Nephron (organoid): ENCODE measurements around the gene SLC35A4.

ENCODE experiments used
- H3K27ac Mint-ChIP-seq, 3 experiments: 2 replicates each; pipeline ENCODE4 v1.8.0; 2020; ENCODE audit warnings: mixed read lengths in 3 of 3, mild to moderate bottlenecking in 2 of 3, moderate library complexity in 1 of 3
- H3K27me3 Mint-ChIP-seq: 2 replicates; pipeline ENCODE4 v1.8.0; 2021; ENCODE audit warnings: low read depth, mild to moderate bottlenecking, moderate library complexity, mixed read lengths
- H3K36me3 Mint-ChIP-seq: 2 replicates; pipeline ENCODE4 v1.8.0; 2020; ENCODE audit warnings: low read depth, mixed read lengths
- H3K4me1 Mint-ChIP-seq: 2 replicates; pipeline ENCODE4 v1.8.0; 2020; ENCODE audit warnings: mixed read lengths
- H3K4me3 Mint-ChIP-seq, 3 experiments: 2 replicates each; pipeline ENCODE4 v1.8.0; 2020; ENCODE audit warnings: mild to moderate bottlenecking in 3 of 3, mixed read lengths in 3 of 3, moderate library complexity in 2 of 3
- H3K9me3 Mint-ChIP-seq: 2 replicates; pipeline ENCODE4 v1.8.0; 2020; ENCODE audit warnings: mixed read lengths
- TF ChIP-seq, protein P1 (sequence below), 3 experiments: fragments of 200-600 bp; sonication (generic); IDR thresholded peaks; one replicate each; pipeline ENCODE4 v1.5.0; 2021; ENCODE audit warnings: antibody characterized with exemption in 3 of 3; ENCODE audit not compliant: unreplicated experiment in 3 of 3

The SLC35A4 gene

DNA sequence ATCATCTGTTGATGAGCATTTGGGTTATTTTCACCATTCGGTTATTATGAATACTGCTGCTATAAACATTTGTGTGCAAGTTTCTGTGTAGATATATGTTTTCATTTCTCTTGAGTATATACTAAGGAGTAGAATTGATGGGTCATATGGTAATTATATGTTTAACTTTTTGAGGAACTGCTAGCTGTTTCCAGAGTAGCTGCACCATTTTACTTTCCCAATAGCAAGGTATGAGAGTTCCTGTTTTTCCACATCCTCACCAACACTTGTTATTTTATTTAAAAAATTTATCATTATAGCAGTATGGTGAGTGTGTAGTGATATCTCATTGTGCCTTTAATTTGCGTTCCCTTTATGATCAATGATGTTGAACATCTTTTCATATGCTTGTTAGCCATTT, 39.1 kb downstream of the SLC35A4 start:
- Mint-ChIP-seq H3K36me3 (no peaks in the 10 kb centered on the region), H3K4me1 (no peaks in the 10 kb centered on the region), H3K4me3 (no peak overlapping the region), H3K27me3 (peaks cover 10% of the 10 kb centered on the region), H3K27ac (no peak overlapping the region), H3K9me3 (no peaks in the 10 kb centered on the region)
- TF ChIP-seq, protein P1, sequence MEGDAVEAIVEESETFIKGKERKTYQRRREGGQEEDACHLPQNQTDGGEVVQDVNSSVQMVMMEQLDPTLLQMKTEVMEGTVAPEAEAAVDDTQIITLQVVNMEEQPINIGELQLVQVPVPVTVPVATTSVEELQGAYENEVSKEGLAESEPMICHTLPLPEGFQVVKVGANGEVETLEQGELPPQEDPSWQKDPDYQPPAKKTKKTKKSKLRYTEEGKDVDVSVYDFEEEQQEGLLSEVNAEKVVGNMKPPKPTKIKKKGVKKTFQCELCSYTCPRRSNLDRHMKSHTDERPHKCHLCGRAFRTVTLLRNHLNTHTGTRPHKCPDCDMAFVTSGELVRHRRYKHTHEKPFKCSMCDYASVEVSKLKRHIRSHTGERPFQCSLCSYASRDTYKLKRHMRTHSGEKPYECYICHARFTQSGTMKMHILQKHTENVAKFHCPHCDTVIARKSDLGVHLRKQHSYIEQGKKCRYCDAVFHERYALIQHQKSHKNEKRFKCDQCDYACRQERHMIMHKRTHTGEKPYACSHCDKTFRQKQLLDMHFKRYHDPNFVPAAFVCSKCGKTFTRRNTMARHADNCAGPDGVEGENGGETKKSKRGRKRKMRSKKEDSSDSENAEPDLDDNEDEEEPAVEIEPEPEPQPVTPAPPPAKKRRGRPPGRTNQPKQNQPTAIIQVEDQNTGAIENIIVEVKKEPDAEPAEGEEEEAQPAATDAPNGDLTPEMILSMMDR (IDR thresholded peaks at IDR 0.05; ENCODE audit: unreplicated experiment in 3 of 3): no peak

DNA sequence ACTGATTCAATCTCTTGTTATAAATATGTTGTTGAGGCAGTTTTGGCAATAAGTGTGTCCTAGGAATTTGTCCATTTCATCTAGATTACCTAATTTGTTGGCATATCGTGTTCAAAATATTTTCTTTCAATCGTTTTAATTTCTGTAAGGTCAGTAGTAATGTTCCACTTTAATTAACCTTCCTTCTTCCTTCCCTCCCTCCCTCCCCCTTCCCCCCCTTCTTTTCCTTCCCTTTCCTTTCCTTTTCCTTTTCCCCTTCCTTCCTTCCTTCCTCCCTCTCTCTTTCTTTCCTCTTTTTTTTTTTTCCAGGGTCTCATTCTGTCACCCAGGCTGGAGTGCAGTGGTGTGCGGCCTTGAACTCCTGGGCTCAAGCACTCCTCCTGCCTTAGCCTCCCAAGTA, 41.3 kb downstream of the SLC35A4 start:
- no peaks in the 10 kb centered on the region for H3K9me3 Mint-ChIP-seq
- no peak overlapping the region for H3K4me3 Mint-ChIP-seq
- no peaks in the 10 kb centered on the region for H3K36me3 Mint-ChIP-seq
- no peak overlapping the region for H3K27ac Mint-ChIP-seq
- peaks cover 9% of the 10 kb centered on the region for H3K27me3 Mint-ChIP-seq
- TF ChIP-seq, protein P1 (IDR thresholded peaks at IDR 0.05; ENCODE audit: unreplicated experiment in 3 of 3): no peak
- H3K4me1 Mint-ChIP-seq: no peaks in the 10 kb centered on the region

DNA sequence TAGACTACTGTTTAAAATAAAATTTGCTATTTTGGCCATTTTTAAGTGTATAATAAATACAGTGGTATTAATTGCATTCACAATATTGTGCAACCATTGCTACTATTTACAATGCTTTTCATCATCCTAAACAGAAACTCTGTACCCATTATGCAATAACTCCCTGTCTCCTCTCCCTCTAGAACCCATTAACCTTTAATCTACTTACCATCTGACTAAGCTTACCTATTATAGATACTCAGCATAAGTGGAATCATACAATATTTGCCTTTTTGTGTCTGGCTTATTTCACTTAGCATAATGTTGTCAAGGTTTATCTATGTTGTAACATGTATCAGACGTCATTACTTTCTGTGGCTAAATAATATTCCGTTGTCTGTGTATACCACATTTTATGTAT, 42.4 kb downstream of the SLC35A4 start:
- H3K27ac Mint-ChIP-seq: no peak overlapping the region

DNA sequence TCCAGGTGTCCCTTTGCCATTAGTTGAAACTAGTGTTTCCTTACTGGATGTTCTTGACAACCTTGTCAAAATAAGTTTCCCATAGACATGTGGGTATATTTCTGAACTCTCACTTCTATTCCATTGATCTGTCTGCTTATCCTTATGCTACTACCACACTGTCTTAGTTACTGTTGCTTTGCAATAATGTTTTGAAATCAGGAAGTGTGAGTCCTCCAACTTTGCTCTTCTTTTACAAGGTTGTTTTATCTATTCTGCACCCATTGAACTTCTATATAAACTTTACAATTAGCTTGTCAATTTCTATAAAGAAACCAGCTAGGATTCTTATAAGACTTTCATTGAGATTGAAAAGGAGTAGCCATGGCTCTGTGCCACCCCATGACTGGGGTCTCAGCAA, 44.1 kb downstream of the SLC35A4 start:
- Mint-ChIP-seq H3K4me3 (no peak overlapping the region), H3K27ac (no peak overlapping the region), H3K36me3 (no peaks in the 10 kb centered on the region), H3K4me1 (no peaks in the 10 kb centered on the region), H3K27me3 (peaks cover 16% of the 10 kb centered on the region), H3K9me3 (peaks cover 6% of the 10 kb centered on the region)
- TF ChIP-seq, protein P1 (IDR thresholded peaks at IDR 0.05; ENCODE audit: unreplicated experiment in 3 of 3): no peak

More for the DNA sequence above, 42.4 kb downstream of the SLC35A4 start:
- peaks cover 2% of the 10 kb centered on the region for H3K9me3 Mint-ChIP-seq
- no peaks in the 10 kb centered on the region for H3K4me1 Mint-ChIP-seq
- TF ChIP-seq, protein P1 (IDR thresholded peaks at IDR 0.05; ENCODE audit: unreplicated experiment in 3 of 3): no peak
- H3K27me3 Mint-ChIP-seq: peaks cover 13% of the 10 kb centered on the region
- H3K36me3 Mint-ChIP-seq: no peaks in the 10 kb centered on the region
- H3K4me3 Mint-ChIP-seq: no peak overlapping the region

DNA sequence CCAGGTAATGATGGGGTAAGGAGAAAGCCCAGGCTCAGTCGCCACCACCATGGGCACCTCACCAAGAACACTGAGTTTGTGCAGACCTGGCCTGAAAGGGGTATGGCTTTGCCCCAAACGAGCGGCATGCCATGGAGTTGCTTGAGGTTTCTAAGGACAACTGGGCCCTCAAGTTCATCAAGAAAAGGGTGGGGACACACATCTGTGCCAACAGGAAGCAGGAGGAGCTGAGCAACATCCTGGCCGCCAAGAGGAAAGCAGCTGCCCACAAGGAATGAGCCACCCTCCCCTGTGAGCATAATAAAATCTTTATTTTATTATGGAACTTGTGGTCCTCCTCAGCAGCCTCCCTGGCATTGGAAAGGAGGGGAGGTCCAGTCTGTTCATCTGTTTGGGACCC, 44.5 kb downstream of the SLC35A4 start:
- H3K4me1 Mint-ChIP-seq: no peaks in the 10 kb centered on the region
- H3K4me3 Mint-ChIP-seq: no peak overlapping the region
- H3K36me3 Mint-ChIP-seq: no peaks in the 10 kb centered on the region
- peaks cover 16% of the 10 kb centered on the region for H3K27me3 Mint-ChIP-seq
- no peak overlapping the region for H3K27ac Mint-ChIP-seq
- TF ChIP-seq, protein P1 (IDR thresholded peaks at IDR 0.05; ENCODE audit: unreplicated experiment in 3 of 3): no peak
- peaks cover 6% of the 10 kb centered on the region for H3K9me3 Mint-ChIP-seq

DNA sequence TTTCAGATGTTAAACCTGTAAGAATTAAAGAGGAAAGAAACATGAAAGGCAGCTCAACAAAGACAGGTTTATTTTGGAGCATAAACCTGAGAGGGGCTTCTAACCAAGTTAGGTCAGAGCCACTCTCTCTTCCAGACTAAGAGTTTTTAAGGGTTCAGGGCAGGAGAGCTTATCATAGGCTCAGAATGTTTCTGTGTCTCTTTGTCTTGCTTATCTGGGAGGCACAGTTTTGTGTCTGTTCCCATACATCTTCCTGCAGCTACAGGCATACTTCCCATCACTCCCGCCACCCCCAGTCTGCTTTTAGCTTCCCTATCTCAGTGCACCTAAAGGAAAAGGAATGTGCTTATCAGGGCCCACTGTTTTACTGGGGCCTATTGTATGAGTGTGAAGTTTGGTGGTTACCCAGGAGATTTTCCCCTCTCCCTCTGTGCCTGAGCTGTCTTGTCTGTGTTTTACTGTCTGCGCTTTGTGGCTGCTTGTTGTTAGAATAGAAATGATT, 46.4 kb downstream of the SLC35A4 start:
- TF ChIP-seq, protein P1 (IDR thresholded peaks at IDR 0.05; ENCODE audit: unreplicated experiment in 3 of 3): no peak
- Mint-ChIP-seq H3K9me3 (peaks cover 6% of the 10 kb centered on the region), H3K27me3 (peaks cover 16% of the 10 kb centered on the region), H3K36me3 (no peaks in the 10 kb centered on the region), H3K4me3 (no peak overlapping the region), H3K27ac (no peak overlapping the region), H3K4me1 (no peaks in the 10 kb centered on the region)
